T-helper 1 cell treated with Interleukin-12 subunit alpha and Interleukin-12 subunit beta and Interleukin-4 antibody, amounts not matched to agents 30 μg/mL and 1 μg/mL, for 36 hours (primary cell): ENCODE data around the gene HBE1.
"Not testable (repeated sequence)": the region's sequence is repeated elsewhere in the genome, so short reads cannot be mapped to it uniquely, and the experiment has no call there.

Source experiments
- H3K27ac Mint-ChIP-seq: one replicate; pipeline ENCODE4 v1.8.0; 2021; ENCODE audit warnings: mild to moderate bottlenecking, mixed read lengths
- H3K27me3 Mint-ChIP-seq: one replicate; pipeline ENCODE4 v1.8.0; 2021; ENCODE audit warnings: low read depth, mixed read lengths
- H3K36me3 Mint-ChIP-seq: one replicate; pipeline ENCODE4 v1.8.0; 2021; ENCODE audit warnings: low read depth, mixed read lengths
- H3K4me1 Mint-ChIP-seq: one replicate; pipeline ENCODE4 v1.8.0; 2021; ENCODE audit warnings: low read depth, mixed read lengths
- H3K4me3 Mint-ChIP-seq: one replicate; pipeline ENCODE4 v1.8.0; 2021; ENCODE audit warnings: mild to moderate bottlenecking, moderate library complexity, mixed read lengths
- H3K9me3 Mint-ChIP-seq: one replicate; pipeline ENCODE4 v1.8.0; 2021; ENCODE audit warnings: mixed read lengths

HBE1 gene

DNA sequence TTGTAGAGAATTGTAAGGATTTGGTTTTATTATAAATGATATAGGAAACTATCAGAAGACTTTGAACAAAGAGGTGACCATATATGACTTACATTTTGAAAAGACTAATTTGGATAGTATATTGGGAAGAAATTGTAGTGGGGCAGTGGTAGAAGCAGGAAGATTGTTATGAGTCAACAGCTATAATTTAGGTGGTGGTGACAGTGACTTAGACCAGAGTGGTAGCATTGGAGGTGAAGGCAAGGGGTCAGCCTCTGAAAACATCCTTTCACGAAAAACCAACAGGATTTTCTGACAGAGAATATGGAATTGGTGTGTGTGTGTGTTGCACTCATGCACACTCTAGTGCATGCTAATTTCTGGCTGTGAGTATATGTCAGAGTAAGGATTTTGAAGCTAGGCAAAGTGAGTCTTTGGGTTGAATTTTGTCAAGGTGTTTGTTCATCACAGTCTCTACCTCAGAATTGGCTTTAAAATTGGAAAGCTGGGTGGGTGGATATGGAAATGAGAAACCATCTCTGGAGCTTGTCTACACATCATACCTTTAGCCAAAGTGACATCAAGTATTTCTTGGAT lies 8.2 kb upstream of the HBE1 start:
- no peaks in the 10 kb centered on the region for H3K27me3 Mint-ChIP-seq
- H3K27ac Mint-ChIP-seq, result no peak overlapping the region
- no peaks in the 10 kb centered on the region for H3K36me3 Mint-ChIP-seq
- peaks cover 4% of the 10 kb centered on the region for H3K4me1 Mint-ChIP-seq
- no peaks in the 10 kb centered on the region for H3K9me3 Mint-ChIP-seq
- no peak overlapping the region for H3K4me3 Mint-ChIP-seq

GRCh38 chr11:5276697-5277096 lies 7.0 kb upstream of the HBE1 start:
- Mint-ChIP-seq H3K27ac (no peak overlapping the region), H3K36me3 (no peaks in the 10 kb centered on the region), H3K4me3 (no peak overlapping the region), H3K4me1 (peaks cover 4% of the 10 kb centered on the region), H3K9me3 (no peaks in the 10 kb centered on the region), H3K27me3 (no peaks in the 10 kb centered on the region)

GRCh38 chr11:5275369-5276110 lies 5.8 kb upstream of the HBE1 start:
- H3K4me3 Mint-ChIP-seq, result no peak overlapping the region
- no peak overlapping the region for H3K27ac Mint-ChIP-seq
- H3K27me3 Mint-ChIP-seq, result no peaks in the 10 kb centered on the region
- H3K9me3 Mint-ChIP-seq, result no peaks in the 10 kb centered on the region
- H3K4me1 Mint-ChIP-seq, result peaks cover 1% of the 10 kb centered on the region
- no peaks in the 10 kb centered on the region for H3K36me3 Mint-ChIP-seq

DNA sequence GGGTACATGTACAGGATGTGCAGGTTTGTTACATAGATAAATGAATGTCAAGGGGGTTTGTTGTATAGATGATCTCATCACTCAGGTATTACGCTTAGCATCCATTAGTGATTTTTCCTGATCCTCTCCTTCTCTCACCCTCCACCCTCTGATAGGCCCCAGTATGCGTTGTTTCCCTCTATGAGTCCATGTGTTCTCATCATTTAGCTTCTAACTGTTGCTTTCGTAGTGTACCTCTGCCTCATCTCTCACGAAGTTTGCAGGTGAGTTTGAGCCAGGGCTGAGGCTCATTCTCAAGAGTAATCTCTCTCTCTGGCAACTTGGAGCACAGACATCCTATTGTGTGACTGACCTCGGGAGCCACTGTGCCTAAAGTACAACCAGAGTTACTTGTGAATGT lies 4.7 kb upstream of the HBE1 start:
- Mint-ChIP-seq H3K9me3 (no peaks in the 10 kb centered on the region), H3K4me3 (no peak overlapping the region), H3K27ac (no peak overlapping the region), H3K4me1 (no peaks in the 10 kb centered on the region), H3K27me3 (no peaks in the 10 kb centered on the region), H3K36me3 (no peaks in the 10 kb centered on the region)

- Mint-ChIP-seq H3K4me3 (no peak overlapping the region), H3K4me1 (no peaks in the 10 kb centered on the region), H3K27me3 (no peaks in the 10 kb centered on the region), H3K9me3 (no peaks in the 10 kb centered on the region), H3K36me3 (no peaks in the 10 kb centered on the region), H3K27ac (no peak overlapping the region)
Observed at GRCh38 chr11:5272395-5273017, 2.8 kb upstream of the HBE1 start.

- Mint-ChIP-seq H3K9me3 (no peaks in the 10 kb centered on the region), H3K36me3 (no peaks in the 10 kb centered on the region), H3K27ac (no peak overlapping the region), H3K4me3 (no peak overlapping the region), H3K4me1 (no peaks in the 10 kb centered on the region), H3K27me3 (peaks cover 3% of the 10 kb centered on the region)
Observed at GRCh38 chr11:5267033-5267563, 2.6 kb downstream of the HBE1 start.

- H3K36me3 Mint-ChIP-seq, result no peaks in the 10 kb centered on the region
Observed at GRCh38 chr11:5266609-5267008, 3.1 kb downstream of the HBE1 start.

GRCh38 chr11:5265832-5266231 lies 3.9 kb downstream of the HBE1 start:
- Mint-ChIP-seq H3K4me1 (no peaks in the 10 kb centered on the region), H3K27me3 (peaks cover 3% of the 10 kb centered on the region), H3K4me3 (no peak overlapping the region), H3K9me3 (no peaks in the 10 kb centered on the region), H3K27ac (no peak overlapping the region), H3K36me3 (no peaks in the 10 kb centered on the region)

More at GRCh38 chr11:5266609-5267008, 3.1 kb downstream of the HBE1 start:
- no peaks in the 10 kb centered on the region for H3K9me3 Mint-ChIP-seq
- no peaks in the 10 kb centered on the region for H3K4me1 Mint-ChIP-seq
- H3K27ac Mint-ChIP-seq, result no peak overlapping the region
- no peak overlapping the region for H3K4me3 Mint-ChIP-seq
- H3K27me3 Mint-ChIP-seq, result peaks cover 3% of the 10 kb centered on the region

DNA sequence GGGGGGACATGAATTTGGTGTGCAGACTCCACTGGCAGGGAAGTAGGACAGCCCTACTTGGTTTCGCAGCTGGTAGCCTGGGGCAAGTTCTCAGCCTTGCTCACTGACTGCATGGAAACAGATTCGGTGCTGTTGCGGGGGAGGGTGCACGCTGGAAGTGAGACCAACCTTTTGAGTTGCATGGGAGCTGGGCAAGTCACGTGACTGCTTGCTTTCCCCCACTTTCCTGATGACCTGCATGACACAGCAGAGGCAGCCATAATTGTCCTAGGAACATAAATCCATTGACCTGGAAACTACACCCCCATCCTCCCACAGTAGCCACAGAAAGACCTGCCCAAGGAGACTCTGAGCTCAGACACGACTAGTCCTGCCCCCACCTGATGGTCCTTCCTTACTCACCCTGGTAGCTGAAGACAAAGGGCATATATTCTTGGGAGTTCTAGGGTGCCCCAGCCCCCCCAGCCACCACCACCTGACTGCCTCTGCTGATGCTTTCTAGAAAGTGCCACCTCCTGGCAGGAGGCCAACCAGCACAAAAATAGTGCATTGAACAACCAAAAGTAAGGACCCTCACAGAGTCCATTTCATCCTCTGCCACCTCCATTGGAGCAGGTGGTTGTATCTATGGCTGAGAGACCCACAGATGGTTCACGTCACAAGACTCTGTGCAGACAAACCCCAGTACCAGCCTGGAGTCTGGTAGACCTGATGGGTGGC lies 11.0 kb downstream of the HBE1 start:
- Mint-ChIP-seq H3K4me1 (no peaks in the 10 kb centered on the region), H3K4me3 (no peak overlapping the region), H3K27ac (no peak overlapping the region), H3K9me3 (no peaks in the 10 kb centered on the region), H3K36me3 (no peaks in the 10 kb centered on the region), H3K27me3 (peaks cover 3% of the 10 kb centered on the region)

DNA sequence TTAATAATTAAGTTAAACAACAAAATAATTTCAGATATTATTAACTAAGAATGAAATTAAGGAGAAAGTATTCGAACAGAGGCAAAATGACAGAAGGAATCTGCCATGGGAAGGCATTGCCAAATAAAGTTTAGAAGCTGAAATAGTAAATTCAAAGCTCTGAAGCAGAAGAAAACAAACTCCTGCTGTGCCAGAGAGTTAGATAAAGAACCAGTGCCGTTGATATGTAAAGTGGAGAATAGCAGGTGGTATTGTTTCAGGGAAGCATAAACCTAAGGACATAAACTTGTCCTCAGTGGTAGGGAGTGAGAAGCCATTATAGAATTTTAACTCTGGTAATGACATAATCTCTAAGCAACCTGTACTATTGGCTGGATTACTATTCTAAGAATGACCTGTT lies 12.4 kb downstream of the HBE1 start:
- Mint-ChIP-seq H3K9me3 (no peaks in the 10 kb centered on the region), H3K27ac (no peak overlapping the region), H3K4me1 (no peaks in the 10 kb centered on the region), H3K27me3 (no peaks in the 10 kb centered on the region), H3K36me3 (no peaks in the 10 kb centered on the region), H3K4me3 (no peak overlapping the region)

- not testable (repeated sequence) for H3K27me3 Mint-ChIP-seq, H3K36me3 Mint-ChIP-seq, H3K4me3 Mint-ChIP-seq, H3K9me3 Mint-ChIP-seq, H3K4me1 Mint-ChIP-seq, H3K27ac Mint-ChIP-seq
Observed at GRCh38 chr11:5254646-5255413, 14.9 kb downstream of the HBE1 start, which contains the start of gene HBG2. Gene HBG2, minus strand, starts transcription at chr11:5254781. Its CDS starts 53 bp downstream, at chr11:5254728.

DNA sequence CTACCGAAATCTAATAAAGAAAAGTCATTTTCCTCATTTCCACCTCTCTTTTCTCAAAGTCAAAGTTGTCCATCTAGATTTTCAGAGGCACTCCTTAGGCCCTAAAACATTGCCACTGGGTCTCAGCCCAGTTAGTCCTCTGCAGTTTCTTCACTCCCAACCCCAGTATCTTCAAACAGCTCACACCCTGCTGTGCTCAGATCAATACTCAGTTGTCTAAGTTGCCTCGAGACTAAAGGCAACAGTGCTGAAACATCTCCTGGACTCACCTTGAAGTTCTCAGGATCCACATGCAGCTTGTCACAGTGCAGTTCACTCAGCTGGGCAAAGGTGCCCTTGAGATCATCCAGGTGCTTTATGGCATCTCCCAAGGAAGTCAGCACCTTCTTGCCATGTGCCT lies 15.7 kb downstream of the HBE1 start:
- H3K36me3 Mint-ChIP-seq, H3K4me3 Mint-ChIP-seq, H3K4me1 Mint-ChIP-seq, H3K27me3 Mint-ChIP-seq, H3K9me3 Mint-ChIP-seq, H3K27ac Mint-ChIP-seq: not testable (repeated sequence)

GRCh38 chr11:5253440-5253839 lies 16.3 kb downstream of the HBE1 start:
- not testable (repeated sequence) for H3K4me3 Mint-ChIP-seq, H3K9me3 Mint-ChIP-seq, H3K4me1 Mint-ChIP-seq, H3K27ac Mint-ChIP-seq, H3K36me3 Mint-ChIP-seq, H3K27me3 Mint-ChIP-seq

DNA sequence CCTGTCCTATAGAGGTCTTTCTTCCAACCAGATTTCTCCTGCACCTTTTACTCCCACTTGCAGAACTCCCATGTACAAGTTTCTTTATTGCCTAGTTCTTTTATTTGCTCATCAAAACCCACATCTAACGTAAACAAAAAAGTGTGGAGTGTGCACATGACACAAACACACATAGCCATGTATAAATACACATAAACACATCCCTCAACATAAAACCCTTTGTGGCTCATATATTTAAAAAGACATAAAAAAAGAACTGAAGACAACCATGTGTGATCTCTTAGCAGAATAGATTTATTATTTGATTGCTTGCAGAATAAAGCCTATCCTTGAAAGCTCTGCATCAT lies 16.9 kb downstream of the HBE1 start:
- Mint-ChIP-seq H3K4me3 (no peak overlapping the region), H3K27ac (no peak overlapping the region), H3K4me1 (no peaks in the 10 kb centered on the region), H3K36me3 (no peaks in the 10 kb centered on the region), H3K9me3 (no peaks in the 10 kb centered on the region), H3K27me3 (no peaks in the 10 kb centered on the region)
